Measurements from ENCODE around the gene RNU1-3. TPM values are rescaled to one million over a fixed set of nuclear protein-coding genes. Genes with fewer than 3 reads are reported as not detected.
A peak's percentile ranks its signal among the peaks of the same experiment; 100 is the strongest.
"Not testable (repeated sequence)": the region's sequence is repeated elsewhere in the genome, so short reads cannot be mapped to it uniquely, and the experiment has no call there.

The RNU1-3 gene
- total and polyA plus RNA-seq, 4 donors: 1.2 to 29,651 (median 4,182) TPM; not detected in 1

- WGBS (ENCODE audit: insufficient coverage): 46% methylated on average over 23 of the region's 33 CpGs
Measured at GRCh38 chr1:16696507-16697150, 29.9 kb upstream of the RNU1-3 start.

DNA sequence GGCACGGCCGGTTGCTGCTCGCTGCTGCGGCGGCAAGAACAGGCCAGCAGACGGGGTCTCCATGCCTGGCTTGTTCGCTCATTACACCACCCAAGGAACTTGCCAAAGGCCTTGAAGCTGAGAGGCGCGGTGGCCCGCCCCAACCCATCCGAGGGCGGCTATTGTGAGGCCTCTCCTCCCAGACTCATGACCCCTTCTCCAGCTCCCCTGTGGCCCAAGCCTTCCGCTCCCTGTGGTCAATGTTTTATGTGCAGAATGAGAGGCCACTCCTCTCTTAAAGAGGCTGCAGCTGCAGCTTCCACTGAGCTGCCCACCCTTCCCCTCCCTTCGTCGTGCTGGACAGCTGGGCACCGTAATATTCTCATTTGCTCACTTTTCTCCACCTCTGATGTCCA, 27.6 kb upstream of the RNU1-3 start:
- H3K4me1 ChIP-seq (ENCODE audit: control insufficient read depth, insufficient read depth, low read length); DNase-seq (ENCODE audit: low read depth in 4 of 6, low spot score in 6 of 6); H3K27me3 ChIP-seq (ENCODE audit: control insufficient read depth, insufficient read depth, low read length); H3K9me3 ChIP-seq (ENCODE audit: control insufficient read depth, insufficient read depth, low read length); H3K4me3 ChIP-seq (ENCODE audit: low read depth, low read length); H3K36me3 ChIP-seq (ENCODE audit: control insufficient read depth, insufficient read depth, low read length); H3K27ac ChIP-seq (ENCODE audit: low read depth, low read length): not testable (repeated sequence)
- no CpG with 5 or more reads among the region's 16 CpGs for WGBS (ENCODE audit: insufficient coverage)

More at GRCh38 chr1:16696507-16697150, 29.9 kb upstream of the RNU1-3 start:
- H3K4me1 ChIP-seq (ENCODE audit: control insufficient read depth, insufficient read depth, low read length); H3K27ac ChIP-seq (ENCODE audit: low read depth, low read length); H3K36me3 ChIP-seq (ENCODE audit: control insufficient read depth, insufficient read depth, low read length); H3K27me3 ChIP-seq (ENCODE audit: control insufficient read depth, insufficient read depth, low read length); H3K9me3 ChIP-seq (ENCODE audit: control insufficient read depth, insufficient read depth, low read length); DNase-seq (ENCODE audit: low read depth in 4 of 6, low spot score in 6 of 6); H3K4me3 ChIP-seq (ENCODE audit: low read depth, low read length): not testable (repeated sequence)

DNA sequence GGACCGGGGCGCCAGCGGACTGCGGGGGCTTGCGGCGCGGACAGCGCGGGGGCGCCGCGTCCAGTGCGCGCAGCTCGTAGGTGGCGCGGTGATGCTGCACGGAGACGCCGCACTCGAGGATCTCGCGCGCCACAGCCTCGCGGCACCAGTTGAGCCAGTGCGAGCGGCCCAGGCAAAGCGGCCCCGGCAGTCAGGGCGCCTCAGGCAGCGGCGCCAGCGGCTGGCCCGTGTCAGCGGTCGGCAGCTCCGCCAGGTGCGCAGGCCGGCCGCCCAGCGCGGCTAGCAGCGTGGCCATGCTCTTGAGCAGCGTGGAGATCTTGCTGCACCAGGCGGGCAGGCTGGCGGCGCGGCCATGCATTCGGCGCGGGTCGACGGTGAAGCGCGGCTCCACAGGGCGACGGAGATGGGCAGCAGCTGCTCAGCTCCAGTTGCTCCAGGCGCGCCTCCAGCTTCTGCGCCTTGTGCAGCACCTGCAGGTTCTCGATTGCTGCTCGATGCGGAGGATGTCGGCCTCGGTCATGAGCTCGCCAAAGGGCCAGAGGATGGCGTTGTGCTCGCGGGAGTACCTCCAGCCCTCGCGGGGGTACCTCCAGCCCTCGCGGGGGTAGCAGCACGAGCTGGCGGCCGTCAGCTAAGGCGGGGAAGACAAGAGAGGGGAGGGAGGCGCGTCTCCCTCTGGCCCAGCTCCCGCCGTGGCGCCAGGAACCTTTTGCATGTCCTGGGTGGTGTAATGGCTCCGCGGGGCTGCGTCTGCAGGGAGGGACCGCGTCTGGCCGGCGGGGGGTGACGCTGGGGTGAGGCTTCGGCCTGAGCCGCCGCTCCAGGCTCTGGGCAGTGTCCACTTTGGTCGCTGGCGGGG, 26.9 kb upstream of the RNU1-3 start:
- H3K27me3 ChIP-seq (ENCODE audit: control insufficient read depth, insufficient read depth, low read length); H3K9me3 ChIP-seq (ENCODE audit: control insufficient read depth, insufficient read depth, low read length); H3K36me3 ChIP-seq (ENCODE audit: control insufficient read depth, insufficient read depth, low read length); H3K27ac ChIP-seq (ENCODE audit: low read depth, low read length); H3K4me1 ChIP-seq (ENCODE audit: control insufficient read depth, insufficient read depth, low read length); DNase-seq (ENCODE audit: low read depth in 4 of 6, low spot score in 6 of 6); H3K4me3 ChIP-seq (ENCODE audit: low read depth, low read length): not testable (repeated sequence)
- 1% methylated on average over 32 of the region's 96 CpGs for WGBS (ENCODE audit: insufficient coverage)

- H3K4me3 ChIP-seq (ENCODE audit: low read depth, low read length); H3K27ac ChIP-seq (ENCODE audit: low read depth, low read length); H3K27me3 ChIP-seq (ENCODE audit: control insufficient read depth, insufficient read depth, low read length); H3K9me3 ChIP-seq (ENCODE audit: control insufficient read depth, insufficient read depth, low read length); DNase-seq (ENCODE audit: low read depth in 4 of 6, low spot score in 6 of 6); H3K4me1 ChIP-seq (ENCODE audit: control insufficient read depth, insufficient read depth, low read length); H3K36me3 ChIP-seq (ENCODE audit: control insufficient read depth, insufficient read depth, low read length): not testable (repeated sequence)
- no CpG with 5 or more reads among the region's 79 CpGs for WGBS (ENCODE audit: insufficient coverage)
Measured at GRCh38 chr1:16692717-16693448, 26.1 kb upstream of the RNU1-3 start.

DNA sequence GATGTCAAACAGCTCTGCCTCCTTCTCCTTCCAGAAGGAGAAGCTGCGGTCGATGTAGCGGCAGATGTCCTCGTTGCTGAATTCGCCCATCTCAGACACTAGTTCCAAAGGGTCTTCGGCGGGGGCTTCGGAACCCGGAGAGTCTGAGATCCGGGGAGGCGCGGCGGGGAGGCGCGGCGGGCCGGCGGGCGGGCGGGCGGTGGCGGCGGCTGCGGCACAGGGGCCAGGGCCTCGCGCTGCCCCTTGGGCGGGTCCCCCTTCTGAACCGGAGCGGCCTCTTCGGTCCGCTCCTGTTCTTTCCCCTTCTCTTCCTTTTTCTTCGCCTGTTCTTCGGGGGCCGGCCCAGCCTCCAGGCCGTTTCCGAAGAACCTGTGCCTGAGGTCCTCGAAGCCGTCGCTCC, 25.5 kb upstream of the RNU1-3 start:
- WGBS (ENCODE audit: insufficient coverage): no CpG with 5 or more reads among the region's 39 CpGs
- H3K4me1 ChIP-seq (ENCODE audit: control insufficient read depth, insufficient read depth, low read length); H3K4me3 ChIP-seq (ENCODE audit: low read depth, low read length); H3K27ac ChIP-seq (ENCODE audit: low read depth, low read length); H3K9me3 ChIP-seq (ENCODE audit: control insufficient read depth, insufficient read depth, low read length); H3K27me3 ChIP-seq (ENCODE audit: control insufficient read depth, insufficient read depth, low read length); DNase-seq (ENCODE audit: low read depth in 4 of 6, low spot score in 6 of 6); H3K36me3 ChIP-seq (ENCODE audit: control insufficient read depth, insufficient read depth, low read length): not testable (repeated sequence)

DNA sequence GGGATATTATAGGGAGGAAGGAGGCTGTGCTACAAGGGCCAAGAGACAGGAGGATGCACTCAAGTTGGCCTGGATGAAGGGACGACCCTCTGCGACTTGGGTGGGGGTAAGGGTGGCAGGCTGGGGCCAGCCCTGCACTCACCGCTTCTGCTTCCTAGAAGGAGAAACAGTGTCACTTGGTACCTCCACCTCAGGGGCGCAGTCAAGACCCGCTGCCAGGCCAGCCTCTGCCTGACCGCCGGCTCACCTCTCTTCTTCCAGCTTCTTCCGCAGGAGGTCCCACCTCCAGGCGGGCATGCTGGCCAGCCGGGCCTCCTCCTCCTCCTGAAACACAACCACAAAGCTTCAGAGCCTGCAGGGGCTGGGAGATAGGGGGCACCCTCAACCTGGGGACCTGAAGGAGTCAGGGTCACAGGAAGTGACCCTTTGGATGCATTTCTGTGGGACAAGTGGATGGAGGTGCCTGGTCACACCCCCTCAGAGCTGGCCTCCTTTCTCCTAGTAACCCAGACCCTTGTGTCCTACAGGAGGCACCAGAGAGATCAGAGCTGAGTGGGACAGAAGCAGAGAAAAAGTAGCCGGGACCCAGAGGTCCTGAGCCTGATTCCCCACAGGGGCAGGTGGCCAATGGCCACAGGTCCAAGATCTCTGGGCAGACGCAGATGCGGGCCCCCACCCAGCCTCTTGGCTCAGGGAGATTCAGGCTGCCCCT, 24.4 kb upstream of the RNU1-3 start:
- not testable (repeated sequence) for H3K9me3 ChIP-seq (ENCODE audit: control insufficient read depth, insufficient read depth, low read length); DNase-seq (ENCODE audit: low read depth in 4 of 6, low spot score in 6 of 6)
- WGBS (ENCODE audit: insufficient coverage): no CpG with 5 or more reads among the region's 13 CpGs

DNA sequence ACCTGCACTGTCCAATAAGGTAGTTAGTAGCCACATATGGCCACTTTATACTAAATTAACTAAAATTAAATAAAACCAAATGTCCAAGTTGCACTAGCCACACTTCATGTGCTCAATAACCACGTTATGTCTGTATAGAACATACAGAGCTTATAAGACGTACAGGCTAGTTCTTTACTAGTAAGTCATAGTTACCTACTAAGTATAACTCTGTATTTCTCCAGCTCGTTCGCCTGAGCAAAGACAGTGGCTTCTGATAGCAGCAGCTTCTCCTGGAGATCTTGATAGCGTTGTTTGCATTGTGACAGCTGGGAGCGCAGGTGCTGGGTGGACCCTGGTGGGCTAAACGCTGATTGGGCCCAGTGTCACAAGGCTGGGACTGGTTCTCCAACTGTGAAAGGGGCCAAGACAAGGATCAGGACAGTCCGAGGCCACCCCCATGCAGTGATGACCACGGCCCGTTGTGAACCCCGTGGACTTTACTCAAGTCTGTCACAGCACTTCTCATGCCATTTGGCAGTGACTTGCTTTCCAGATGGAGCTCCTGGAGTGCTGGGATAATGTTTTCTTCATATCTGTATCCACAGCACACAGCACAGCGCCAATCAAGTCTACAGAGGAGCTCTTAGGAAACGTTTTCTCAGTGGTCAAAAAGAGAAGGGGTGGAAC, 20.5 kb upstream of the RNU1-3 start:
- H3K27ac ChIP-seq (ENCODE audit: low read depth, low read length); H3K4me3 ChIP-seq (ENCODE audit: low read depth, low read length); H3K9me3 ChIP-seq (ENCODE audit: control insufficient read depth, insufficient read depth, low read length); H3K27me3 ChIP-seq (ENCODE audit: control insufficient read depth, insufficient read depth, low read length); H3K4me1 ChIP-seq (ENCODE audit: control insufficient read depth, insufficient read depth, low read length); H3K36me3 ChIP-seq (ENCODE audit: control insufficient read depth, insufficient read depth, low read length): not testable (repeated sequence)
- DNase-seq (ENCODE audit: low read depth in 4 of 6, low spot score in 6 of 6): peak in 1 of 6 donors; percentile 1
- WGBS (ENCODE audit: insufficient coverage): 63% methylated on average over 11 of the region's 13 CpGs

More for the DNA sequence above, 24.4 kb upstream of the RNU1-3 start:
- H3K36me3 ChIP-seq (ENCODE audit: control insufficient read depth, insufficient read depth, low read length); H3K4me3 ChIP-seq (ENCODE audit: low read depth, low read length); H3K4me1 ChIP-seq (ENCODE audit: control insufficient read depth, insufficient read depth, low read length); H3K27ac ChIP-seq (ENCODE audit: low read depth, low read length); H3K27me3 ChIP-seq (ENCODE audit: control insufficient read depth, insufficient read depth, low read length): not testable (repeated sequence)

DNA sequence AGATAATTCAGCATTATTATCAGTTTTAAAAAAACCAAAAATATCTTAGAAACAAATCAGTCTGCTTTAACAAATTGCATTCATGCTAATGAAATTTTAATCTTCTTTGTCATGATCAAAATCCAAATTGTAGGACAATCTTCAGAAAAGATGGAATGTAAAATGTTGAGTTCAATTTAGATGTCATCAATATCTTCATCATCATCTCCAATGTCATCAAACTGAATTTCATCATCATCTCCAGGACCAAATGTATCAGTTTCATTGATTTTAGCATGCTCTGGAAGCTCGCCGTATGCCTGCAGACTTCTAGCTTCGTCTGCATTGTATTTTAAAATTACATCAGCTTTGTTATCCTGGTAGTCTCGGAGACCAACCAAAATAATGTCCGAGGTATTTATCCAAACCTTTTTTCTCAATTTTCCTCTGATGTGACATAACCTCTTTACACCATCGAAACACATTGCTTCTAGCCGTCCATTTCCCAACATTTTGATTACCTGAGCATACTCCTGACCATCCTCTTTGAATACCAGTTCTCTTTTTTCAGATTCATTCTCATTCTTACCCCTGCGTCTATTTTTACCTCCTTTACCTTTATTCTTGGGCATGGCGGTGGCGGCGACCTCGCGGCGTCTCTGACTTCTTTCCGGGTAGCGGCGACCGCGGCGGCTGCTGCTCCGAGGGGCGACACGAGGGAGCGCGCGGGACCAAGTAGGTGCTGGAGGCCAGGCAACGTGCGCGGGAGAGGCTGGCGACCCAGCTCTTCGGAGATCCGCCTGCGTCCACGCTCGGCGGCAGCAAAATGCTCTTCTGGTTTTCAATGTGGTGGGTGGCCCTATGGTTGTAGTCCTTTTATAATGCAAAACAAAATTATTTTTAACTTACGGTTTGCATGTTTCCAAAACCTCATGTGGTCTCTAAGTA, 19.0 kb upstream of the RNU1-3 start:
- not testable (repeated sequence) for H3K27me3 ChIP-seq (ENCODE audit: control insufficient read depth, insufficient read depth, low read length); H3K4me1 ChIP-seq (ENCODE audit: control insufficient read depth, insufficient read depth, low read length); H3K4me3 ChIP-seq (ENCODE audit: low read depth, low read length); H3K36me3 ChIP-seq (ENCODE audit: control insufficient read depth, insufficient read depth, low read length); H3K9me3 ChIP-seq (ENCODE audit: control insufficient read depth, insufficient read depth, low read length); H3K27ac ChIP-seq (ENCODE audit: low read depth, low read length)
- 50% methylated on average over 13 of the region's 37 CpGs for WGBS (ENCODE audit: insufficient coverage)
- DNase-seq (ENCODE audit: low read depth in 4 of 6, low spot score in 6 of 6): peak in 1 of 6 donors; percentile 24

Data from spinal cord (tissue), 10 donors.